Uterus (tissue), 2 donors: ENCODE data around the gene TBXA2R.

Experiments used
- CTCF ChIP-seq, 4 experiments: fragments of 200-600 bp in 2 of 4; fragments of 450-650 bp in 2 of 4; sonication (generic) in 2 of 4; IDR thresholded peaks; one replicate each; pipeline ENCODE4 v1.5.1; 2016 to 2019; ENCODE audit warnings: antibody characterized with exemption in 4 of 4, mild to moderate bottlenecking in 2 of 4, moderate library complexity in 1 of 4
- POLR2A ChIP-seq, 2 donors: fragments of 450-650 bp; IDR thresholded peaks; one replicate each; pipeline ENCODE4 v1.6.1; 2016; ENCODE audit warnings: antibody characterized with exemption in 2 of 2, mild to moderate bottlenecking in 1 of 2, moderate library complexity in 1 of 2

GRCh38 chr19:3550947-3551791 is 55.5 kb downstream of the TBXA2R start:
- no peak for TF ChIP-seq CTCF (IDR thresholded peaks at IDR 0.05)
- TF ChIP-seq POLR2A (IDR thresholded peaks at IDR 0.05), result no peak
